WTC11 (cell line): ENCODE data around the gene TMA7. TPM values are rescaled to one million over a fixed set of nuclear protein-coding genes. Genes with fewer than 3 reads are reported as not detected.

Experiments
- ATAC-seq: fragments of 200-7000 bp; cut with Tn5 transposase; 2 replicates; pipeline ENCODE4 v1.10.0; 2021; ENCODE audit warnings: mild to moderate bottlenecking, moderate library complexity
- CTCF ChIA-PET: fragments of 300-600 bp; sonication (Branson Sonifier 250); formaldehyde crosslinking; loops from one replicate; lab custom pipeline; 2021; ENCODE audit warnings: antibody characterized with exemption; lab: Charles Lee
- POLR2A ChIA-PET: fragments of 350-600 bp; sonication (Branson Sonifier 250); formaldehyde crosslinking; loops from one replicate; lab custom pipeline; 2021; ENCODE audit warnings: antibody characterized with exemption; lab: Charles Lee
- DNase-seq: peaks from one replicate; pipeline ENCODE4 v3.0.0; 2021; ENCODE audit warnings: low spot score
- H3K27ac Mint-ChIP-seq: 2 replicates; pipeline ENCODE4 v1.8.0; 2021; ENCODE audit warnings: mixed read lengths
- H3K27me3 Mint-ChIP-seq: 2 replicates; pipeline ENCODE4 v1.8.0; 2021; ENCODE audit warnings: low read depth, mild to moderate bottlenecking, moderate library complexity, mixed read lengths
- H3K36me3 Mint-ChIP-seq: 2 replicates; pipeline ENCODE4 v1.8.0; 2021; ENCODE audit warnings: mixed read lengths
- H3K4me1 Mint-ChIP-seq: 2 replicates; pipeline ENCODE4 v1.8.0; 2022; ENCODE audit warnings: mixed read lengths
- H3K4me3 Mint-ChIP-seq: 2 replicates; pipeline ENCODE4 v1.8.0; 2021; ENCODE audit warnings: mild to moderate bottlenecking, moderate library complexity, mixed read lengths
- H3K9me3 Mint-ChIP-seq: 2 replicates; pipeline ENCODE4 v1.8.0; 2021; ENCODE audit warnings: mixed read lengths
- CBFB ChIP-seq: sonication (generic); formaldehyde crosslinking; IDR thresholded peaks from 2 replicates; pipeline ENCODE4 v1.8.1; 2022; ENCODE audit warnings: mild to moderate bottlenecking, low read depth, missing genetic modification reagents
- E2F1 ChIP-seq: sonication (generic); formaldehyde crosslinking; IDR thresholded peaks from 2 replicates; pipeline ENCODE4 v1.8.0; 2022; ENCODE audit warnings: mild to moderate bottlenecking, missing genetic modification reagents
- EMX1 ChIP-seq: fragments of 250-450 bp; sonication (Bioruptor Pico); IDR thresholded peaks from 2 replicates; pipeline ENCODE4 v1.8.0; 2021; ENCODE audit warnings: mild to moderate bottlenecking
- FOXP1 ChIP-seq: sonication (generic); formaldehyde crosslinking; IDR thresholded peaks from 2 replicates; pipeline ENCODE4 v1.8.0; 2022; ENCODE audit warnings: missing genetic modification reagents, mild to moderate bottlenecking, moderate library complexity, borderline replicate concordance
- GTF2I ChIP-seq: fragments of 250-450 bp; sonication (Bioruptor Pico); conservative IDR thresholded peaks from 2 replicates; pipeline ENCODE4 v1.4.0; 2021; ENCODE audit warnings: mild to moderate bottlenecking
- IRF1 ChIP-seq: sonication (generic); formaldehyde crosslinking; IDR thresholded peaks from 2 replicates; pipeline ENCODE4 v1.8.0; 2023; ENCODE audit warnings: missing genetic modification reagents
- KAT7 ChIP-seq: sonication (generic); formaldehyde crosslinking; IDR thresholded peaks from 2 replicates; pipeline ENCODE4 v1.8.1; 2023; ENCODE audit warnings: missing genetic modification reagents, mild to moderate bottlenecking, borderline replicate concordance
- NFE2L1 ChIP-seq: sonication (generic); formaldehyde crosslinking; IDR thresholded peaks from 2 replicates; pipeline ENCODE4 v1.8.1; 2023; ENCODE audit warnings: missing genetic modification reagents
- PRRX2 ChIP-seq: fragments of 250-450 bp; sonication (Bioruptor Pico); IDR thresholded peaks from 2 replicates; pipeline ENCODE4 v1.8.0; 2021; ENCODE audit warnings: mild to moderate bottlenecking
- TEAD4 ChIP-seq: sonication (generic); formaldehyde crosslinking; IDR thresholded peaks from 2 replicates; pipeline ENCODE4 v1.8.0; 2022; ENCODE audit warnings: mild to moderate bottlenecking, missing genetic modification reagents
- ZNF138 ChIP-seq: sonication (generic); formaldehyde crosslinking; conservative IDR thresholded peaks from 2 replicates; pipeline ENCODE4 v1.8.1; 2022; ENCODE audit warnings: mild to moderate bottlenecking, moderate library complexity, missing genetic modification reagents
- ZSCAN18 ChIP-seq: fragments of 250-450 bp; sonication (Bioruptor Pico); IDR thresholded peaks from 2 replicates; pipeline ENCODE4 v2.1.2; 2022; ENCODE audit warnings: mild to moderate bottlenecking, moderate library complexity
- total RNA-seq: library from RNA; stranded (reverse); gene quantifications from 3 replicates; pipeline ENCODE4 v1.2.3, GENCODE V29; 2021
- TF ChIP-seq, protein P1 (sequence below): sonication (generic); formaldehyde crosslinking; conservative IDR thresholded peaks from 2 replicates; pipeline ENCODE4 v1.8.1; 2022; ENCODE audit warnings: mild to moderate bottlenecking, missing genetic modification reagents

TMA7 gene
- total RNA-seq, 1 experiment from 2014 or later, result 318 TPM

- Mint-ChIP-seq H3K27ac (no peak overlapping the region), H3K27me3 (no peaks in the 10 kb centered on the region), H3K4me3 (no peak overlapping the region), H3K4me1 (no peaks in the 10 kb centered on the region), H3K9me3 (no peaks in the 10 kb centered on the region), H3K36me3 (peaks cover 76% of the 10 kb centered on the region)
- peak; percentile 10 for DNase-seq
- no peak for ATAC-seq
- ChIA-PET CTCF (interaction anchor here (1.0 to 3.9 kb wide), 5 partner anchors 8 to 30 kb away, joined by 3 to 49 read pairs (median 9); partner anchors contain the start of genes CCDC51, PLXNB1 and TMA7), POLR2A (no interaction called here)
- no peak for TF ChIP-seq KAT7 (CRISPR knock-in tag)
- no peak for TF ChIP-seq PRRX2 (CRISPR knock-in tag)
- TF ChIP-seq E2F1 (CRISPR knock-in tag), result no peak
Observed at GRCh38 chr3:48409291-48410201, 30.5 kb upstream of the TMA7 start.

DNA sequence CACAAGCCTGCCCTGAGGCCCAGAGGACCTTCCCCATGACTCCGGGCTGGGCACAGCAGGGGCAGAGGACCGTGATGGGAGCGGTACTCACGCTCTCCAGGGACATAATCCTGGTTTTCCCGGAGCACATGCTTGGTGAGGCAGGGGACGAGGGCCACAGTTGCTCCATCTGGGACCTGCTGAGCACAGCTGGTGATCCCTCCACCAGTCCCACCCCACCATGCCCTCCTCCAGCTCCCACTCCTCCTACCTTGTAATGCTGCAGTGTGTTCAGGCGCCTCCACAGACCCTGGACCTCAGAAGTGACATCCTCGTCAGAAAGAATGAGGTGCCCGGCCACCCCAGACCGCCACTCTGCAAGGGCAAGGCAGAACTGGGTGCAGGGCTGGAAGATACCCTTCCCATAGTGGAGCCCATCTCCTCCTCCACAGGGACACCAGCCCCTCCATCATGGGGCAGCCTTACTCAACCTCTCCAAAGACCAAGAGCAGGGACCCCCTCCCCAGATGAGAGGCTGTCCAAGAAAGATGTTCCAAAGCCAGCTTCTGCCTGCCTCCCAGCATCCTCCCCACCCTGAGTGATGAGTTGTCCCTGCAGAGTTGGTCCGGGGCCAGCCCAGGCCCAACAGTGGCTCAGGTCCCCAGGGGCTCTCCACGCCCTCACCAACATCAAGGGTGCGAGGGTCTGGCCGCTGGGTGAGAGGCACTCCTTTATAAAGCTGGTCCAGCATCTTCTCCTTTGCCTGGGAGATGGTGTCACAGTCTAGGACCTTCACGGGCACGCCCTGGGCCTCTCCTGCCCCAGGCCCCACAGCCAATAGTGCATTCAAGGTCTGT, 29.6 kb upstream of the TMA7 start:
- Mint-ChIP-seq H3K9me3 (no peaks in the 10 kb centered on the region), H3K27ac (no peak overlapping the region), H3K4me1 (no peaks in the 10 kb centered on the region), H3K36me3 (peaks cover 79% of the 10 kb centered on the region), H3K4me3 (no peak overlapping the region), H3K27me3 (no peaks in the 10 kb centered on the region)
- ChIA-PET CTCF (interaction anchor here (1.0 to 18.3 kb wide), 2 partner anchors 12 to 26 kb away, joined by 3 to 218 read pairs; no protein-coding TSS in a partner anchor), POLR2A (no interaction called here)
- DNase-seq, result peak; percentile 4
- TF ChIP-seq, protein P1, sequence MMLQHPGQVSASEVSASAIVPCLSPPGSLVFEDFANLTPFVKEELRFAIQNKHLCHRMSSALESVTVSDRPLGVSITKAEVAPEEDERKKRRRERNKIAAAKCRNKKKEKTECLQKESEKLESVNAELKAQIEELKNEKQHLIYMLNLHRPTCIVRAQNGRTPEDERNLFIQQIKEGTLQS (CRISPR knock-in tag), result no peak
- no peak for TF ChIP-seq ZNF138 (CRISPR knock-in tag)
- TF ChIP-seq EMX1 (CRISPR knock-in tag), result no peak
- no peak for TF ChIP-seq ZSCAN18 (CRISPR knock-in tag)
- ATAC-seq, result no peak

DNA sequence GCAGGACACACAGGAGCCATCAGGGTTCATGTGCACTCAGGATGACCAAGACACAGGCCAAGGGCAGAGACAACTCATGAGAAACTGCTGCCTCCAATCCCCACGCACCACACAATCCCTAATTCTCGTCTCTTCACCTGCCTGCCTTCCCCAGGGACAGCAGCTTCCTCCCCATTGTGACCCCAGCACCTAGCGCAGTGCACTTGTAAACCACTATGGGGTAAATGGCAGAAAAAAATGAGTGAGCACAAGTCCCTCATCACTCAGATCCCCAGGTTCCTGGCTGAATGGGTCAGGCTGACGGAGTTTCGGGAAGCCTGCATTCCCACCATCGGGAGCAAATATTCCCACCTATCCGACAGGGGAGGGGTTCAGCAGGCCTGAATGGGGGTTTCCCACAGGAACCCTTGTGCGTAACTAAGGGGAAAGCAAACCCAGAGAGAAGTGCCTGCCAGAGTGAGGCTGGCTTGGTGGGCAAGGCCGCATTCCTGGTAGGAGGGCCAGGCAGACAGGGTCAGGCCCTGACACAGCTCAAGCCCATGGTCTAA, 28.9 kb upstream of the TMA7 start:
- CTCF ChIA-PET, result interaction anchor here (1.0 to 18.3 kb wide), 3 partner anchors 10 to 25 kb away, joined by 3 to 218 read pairs (median 15); no protein-coding TSS in a partner anchor
- peaks cover 79% of the 10 kb centered on the region for H3K36me3 Mint-ChIP-seq
- no peaks in the 10 kb centered on the region for H3K4me1 Mint-ChIP-seq
- no peak for TF ChIP-seq GTF2I
- TF ChIP-seq IRF1 (CRISPR knock-in tag), result no peak
- TF ChIP-seq CBFB (CRISPR knock-in tag), result no peak
- TF ChIP-seq FOXP1 (CRISPR knock-in tag), result no peak
- no peak for TF ChIP-seq NFE2L1 (CRISPR knock-in tag)
- no peak for TF ChIP-seq TEAD4
- ATAC-seq (no peak), DNase-seq (peak; percentile 10)
- H3K27ac Mint-ChIP-seq, result no peak overlapping the region
- no peaks in the 10 kb centered on the region for H3K9me3 Mint-ChIP-seq
- POLR2A ChIA-PET, result no interaction called here
- H3K4me3 Mint-ChIP-seq, result no peak overlapping the region
- H3K27me3 Mint-ChIP-seq, result no peaks in the 10 kb centered on the region
